ENCODE measurements around the gene BCL2L12.

DNA sequence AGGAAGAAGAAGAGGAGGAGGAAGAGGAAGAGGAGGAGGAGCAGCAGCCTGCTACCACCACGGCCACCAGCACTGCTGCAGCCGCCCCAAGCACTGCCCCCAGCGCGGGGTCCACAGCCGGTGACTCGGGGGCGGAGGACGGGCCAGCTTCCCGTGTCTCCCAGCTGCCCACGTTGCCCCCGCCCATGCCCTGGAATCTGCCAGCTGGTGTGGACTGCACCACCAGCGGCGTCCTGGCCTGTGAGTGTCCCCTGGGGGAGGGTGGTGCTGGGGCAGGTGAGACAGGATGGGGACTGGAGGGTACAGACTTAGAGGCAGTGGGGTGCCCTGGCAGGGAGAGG is 12.3 kb upstream of the BCL2L12 start:
- TF ChIP-seq, protein P1, sequence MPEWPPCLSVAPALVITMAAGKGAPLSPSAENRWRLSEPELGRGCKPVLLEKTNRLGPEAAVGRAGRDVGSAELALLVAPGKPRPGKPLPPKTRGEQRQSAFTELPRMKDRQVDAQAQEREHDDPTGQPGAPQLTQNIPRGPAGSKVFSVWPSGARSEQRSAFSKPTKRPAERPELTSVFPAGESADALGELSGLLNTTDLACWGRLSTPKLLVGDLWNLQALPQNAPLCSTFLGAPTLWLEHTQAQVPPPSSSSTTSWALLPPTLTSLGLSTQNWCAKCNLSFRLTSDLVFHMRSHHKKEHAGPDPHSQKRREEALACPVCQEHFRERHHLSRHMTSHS (tag by site-specific recombination; IDR thresholded peaks at IDR 0.05), result no peak
- no peak for TF ChIP-seq ZNF302 (tag by site-specific recombination; IDR thresholded peaks at IDR 0.05; ENCODE audit: low read depth)
- TF ChIP-seq ZNF514 (tag by site-specific recombination; IDR thresholded peaks at IDR 0.05), result no peak
- TF ChIP-seq ZNF510 (tag by site-specific recombination; IDR thresholded peaks at IDR 0.05; ENCODE audit: insufficient replicate concordance), result no peak
- no peak for TF ChIP-seq KLF10 (tag by site-specific recombination; IDR thresholded peaks at IDR 0.05)
- no peak for TF ChIP-seq ZNF473 (tag by site-specific recombination; IDR thresholded peaks at IDR 0.05)
- TF ChIP-seq, protein P2, sequence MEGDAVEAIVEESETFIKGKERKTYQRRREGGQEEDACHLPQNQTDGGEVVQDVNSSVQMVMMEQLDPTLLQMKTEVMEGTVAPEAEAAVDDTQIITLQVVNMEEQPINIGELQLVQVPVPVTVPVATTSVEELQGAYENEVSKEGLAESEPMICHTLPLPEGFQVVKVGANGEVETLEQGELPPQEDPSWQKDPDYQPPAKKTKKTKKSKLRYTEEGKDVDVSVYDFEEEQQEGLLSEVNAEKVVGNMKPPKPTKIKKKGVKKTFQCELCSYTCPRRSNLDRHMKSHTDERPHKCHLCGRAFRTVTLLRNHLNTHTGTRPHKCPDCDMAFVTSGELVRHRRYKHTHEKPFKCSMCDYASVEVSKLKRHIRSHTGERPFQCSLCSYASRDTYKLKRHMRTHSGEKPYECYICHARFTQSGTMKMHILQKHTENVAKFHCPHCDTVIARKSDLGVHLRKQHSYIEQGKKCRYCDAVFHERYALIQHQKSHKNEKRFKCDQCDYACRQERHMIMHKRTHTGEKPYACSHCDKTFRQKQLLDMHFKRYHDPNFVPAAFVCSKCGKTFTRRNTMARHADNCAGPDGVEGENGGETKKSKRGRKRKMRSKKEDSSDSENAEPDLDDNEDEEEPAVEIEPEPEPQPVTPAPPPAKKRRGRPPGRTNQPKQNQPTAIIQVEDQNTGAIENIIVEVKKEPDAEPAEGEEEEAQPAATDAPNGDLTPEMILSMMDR (tag by site-specific recombination; IDR thresholded peaks at IDR 0.05), result no peak
- no peak for TF ChIP-seq ZNF169 (tag by site-specific recombination; IDR thresholded peaks at IDR 0.05)
- no peak for TF ChIP-seq TCF7L2 (IDR thresholded peaks at IDR 0.05; ENCODE audit: borderline replicate concordance, low read depth, low read length)
- TF ChIP-seq, protein P3, sequence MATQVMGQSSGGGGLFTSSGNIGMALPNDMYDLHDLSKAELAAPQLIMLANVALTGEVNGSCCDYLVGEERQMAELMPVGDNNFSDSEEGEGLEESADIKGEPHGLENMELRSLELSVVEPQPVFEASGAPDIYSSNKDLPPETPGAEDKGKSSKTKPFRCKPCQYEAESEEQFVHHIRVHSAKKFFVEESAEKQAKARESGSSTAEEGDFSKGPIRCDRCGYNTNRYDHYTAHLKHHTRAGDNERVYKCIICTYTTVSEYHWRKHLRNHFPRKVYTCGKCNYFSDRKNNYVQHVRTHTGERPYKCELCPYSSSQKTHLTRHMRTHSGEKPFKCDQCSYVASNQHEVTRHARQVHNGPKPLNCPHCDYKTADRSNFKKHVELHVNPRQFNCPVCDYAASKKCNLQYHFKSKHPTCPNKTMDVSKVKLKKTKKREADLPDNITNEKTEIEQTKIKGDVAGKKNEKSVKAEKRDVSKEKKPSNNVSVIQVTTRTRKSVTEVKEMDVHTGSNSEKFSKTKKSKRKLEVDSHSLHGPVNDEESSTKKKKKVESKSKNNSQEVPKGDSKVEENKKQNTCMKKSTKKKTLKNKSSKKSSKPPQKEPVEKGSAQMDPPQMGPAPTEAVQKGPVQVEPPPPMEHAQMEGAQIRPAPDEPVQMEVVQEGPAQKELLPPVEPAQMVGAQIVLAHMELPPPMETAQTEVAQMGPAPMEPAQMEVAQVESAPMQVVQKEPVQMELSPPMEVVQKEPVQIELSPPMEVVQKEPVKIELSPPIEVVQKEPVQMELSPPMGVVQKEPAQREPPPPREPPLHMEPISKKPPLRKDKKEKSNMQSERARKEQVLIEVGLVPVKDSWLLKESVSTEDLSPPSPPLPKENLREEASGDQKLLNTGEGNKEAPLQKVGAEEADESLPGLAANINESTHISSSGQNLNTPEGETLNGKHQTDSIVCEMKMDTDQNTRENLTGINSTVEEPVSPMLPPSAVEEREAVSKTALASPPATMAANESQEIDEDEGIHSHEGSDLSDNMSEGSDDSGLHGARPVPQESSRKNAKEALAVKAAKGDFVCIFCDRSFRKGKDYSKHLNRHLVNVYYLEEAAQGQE (tag by site-specific recombination; IDR thresholded peaks at IDR 0.05), result no peak
- no peak for TF ChIP-seq ZNF121 (tag by site-specific recombination; IDR thresholded peaks at IDR 0.05)
- TF ChIP-seq ZNF239 (tag by site-specific recombination; IDR thresholded peaks at IDR 0.05), result no peak
